ENCODE data around the gene NFIX.

The NFIX gene

DNA sequence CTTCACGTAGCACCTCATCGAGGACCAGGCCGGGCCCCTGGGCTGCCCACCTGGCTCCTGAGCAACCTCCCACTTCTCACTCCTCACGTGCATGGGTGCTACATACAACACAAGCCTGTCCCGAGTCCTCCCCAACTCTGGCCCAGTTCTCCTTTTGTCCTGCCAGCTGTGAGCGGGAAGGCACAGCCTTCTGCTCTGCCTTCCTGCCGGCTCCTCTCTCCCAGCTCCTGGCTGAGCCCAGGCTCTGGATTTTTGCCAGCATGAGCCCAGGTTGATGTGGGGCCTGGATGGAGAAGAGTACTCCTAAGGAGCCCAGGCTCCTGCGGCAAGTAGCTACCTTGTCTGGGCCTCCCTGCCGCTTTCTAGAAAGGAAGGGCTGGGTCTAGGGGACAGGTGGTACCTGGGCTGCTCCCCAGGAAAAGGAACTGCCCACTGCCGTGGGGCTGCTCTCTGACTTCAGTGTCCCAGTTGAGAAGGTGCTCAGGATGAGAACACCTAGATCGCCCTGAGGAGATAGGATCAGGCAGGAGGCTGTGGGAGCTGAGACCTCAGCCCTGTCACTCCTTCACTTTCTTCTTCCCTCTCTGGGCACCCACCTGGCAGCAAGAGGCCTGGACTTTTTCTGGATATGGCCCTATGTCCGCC is 83.7 kb downstream of the NFIX start:
- no peak for DNase-seq

DNA sequence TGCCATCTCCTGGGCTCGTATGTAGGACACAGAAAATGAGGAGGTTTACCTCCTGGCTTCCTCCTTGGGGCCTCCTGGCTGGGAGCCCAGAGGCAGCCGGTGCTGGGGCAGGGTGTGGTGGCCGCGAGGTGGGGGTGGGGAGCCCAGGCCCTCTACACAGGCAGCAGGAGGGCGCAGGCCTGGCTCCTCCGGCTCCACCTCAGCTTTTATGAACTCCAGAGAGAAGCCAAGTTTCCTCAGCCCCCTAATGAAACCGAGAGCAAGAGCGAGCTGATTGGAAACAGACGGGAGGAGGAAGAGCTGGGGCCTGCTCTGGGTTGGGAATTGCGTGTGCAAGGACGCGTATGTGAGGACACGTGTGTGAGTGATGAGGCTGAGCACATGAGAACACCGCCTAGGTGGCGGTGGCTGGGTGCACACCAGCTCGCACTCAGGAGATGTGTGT is 84.3 kb downstream of the NFIX start:
- no peak for DNase-seq

DNA sequence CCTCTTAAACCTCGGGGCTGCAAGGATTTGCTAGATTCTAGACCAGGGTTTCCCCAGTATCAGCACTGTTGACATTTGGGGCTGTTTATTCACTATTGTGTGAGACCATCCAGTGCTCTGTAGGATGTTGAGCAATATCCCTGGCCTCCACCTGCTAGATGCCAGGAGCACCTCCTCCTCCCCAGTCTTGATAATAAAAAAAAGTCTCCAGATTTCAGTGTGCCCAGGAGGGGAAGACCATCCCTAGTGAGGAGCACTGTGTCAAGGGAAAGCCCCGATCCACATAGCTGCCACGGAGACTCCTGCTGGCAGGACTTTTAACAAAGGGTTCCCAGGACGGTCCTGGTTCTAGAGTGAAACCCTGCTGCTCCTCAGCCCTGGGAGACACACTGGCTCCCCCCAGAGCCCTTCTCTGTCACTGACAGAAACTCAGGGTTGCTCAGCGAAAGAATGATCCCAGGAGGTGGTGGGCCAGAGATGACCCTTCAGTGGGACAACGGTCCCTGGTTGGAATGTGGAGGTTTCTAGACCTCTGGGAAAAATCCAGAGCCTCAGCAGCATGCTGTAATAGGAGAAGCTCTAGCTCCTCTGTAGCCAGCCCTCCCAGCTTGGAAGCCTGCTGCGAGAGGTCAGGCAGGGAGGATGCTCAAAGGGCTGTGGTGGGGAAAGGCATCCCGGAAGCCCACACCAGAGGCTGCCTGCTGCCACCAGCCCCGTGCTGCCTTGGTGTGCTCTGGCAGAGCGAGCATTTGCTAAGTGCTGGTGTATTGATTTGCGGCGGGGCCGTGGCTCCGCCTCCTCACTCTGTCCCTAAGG is 87.1 kb downstream of the NFIX start:
- DNase-seq = no peak

- DNase-seq = no peak
Measured at GRCh38 chr19:13083008-13083404, 87.7 kb downstream of the NFIX start.

- DNase-seq = no peak
Measured at GRCh38 chr19:13083627-13084026, 88.4 kb downstream of the NFIX start.

- no peak for DNase-seq
Measured at GRCh38 chr19:13085666-13086065, 90.4 kb downstream of the NFIX start.

- no peak for DNase-seq
Measured at GRCh38 chr19:13086341-13086740, 91.1 kb downstream of the NFIX start.

GRCh38 chr19:13087295-13087694 is 92.0 kb downstream of the NFIX start:
- DNase-seq = no peak

- no peak for DNase-seq
Measured at GRCh38 chr19:13087795-13088537, 92.7 kb downstream of the NFIX start.

- DNase-seq = peak; percentile 9
Measured at GRCh38 chr19:13089139-13089856, 94.0 kb downstream of the NFIX start.

GRCh38 chr19:13089857-13090507 is 94.7 kb downstream of the NFIX start:
- no peak for DNase-seq

DNA sequence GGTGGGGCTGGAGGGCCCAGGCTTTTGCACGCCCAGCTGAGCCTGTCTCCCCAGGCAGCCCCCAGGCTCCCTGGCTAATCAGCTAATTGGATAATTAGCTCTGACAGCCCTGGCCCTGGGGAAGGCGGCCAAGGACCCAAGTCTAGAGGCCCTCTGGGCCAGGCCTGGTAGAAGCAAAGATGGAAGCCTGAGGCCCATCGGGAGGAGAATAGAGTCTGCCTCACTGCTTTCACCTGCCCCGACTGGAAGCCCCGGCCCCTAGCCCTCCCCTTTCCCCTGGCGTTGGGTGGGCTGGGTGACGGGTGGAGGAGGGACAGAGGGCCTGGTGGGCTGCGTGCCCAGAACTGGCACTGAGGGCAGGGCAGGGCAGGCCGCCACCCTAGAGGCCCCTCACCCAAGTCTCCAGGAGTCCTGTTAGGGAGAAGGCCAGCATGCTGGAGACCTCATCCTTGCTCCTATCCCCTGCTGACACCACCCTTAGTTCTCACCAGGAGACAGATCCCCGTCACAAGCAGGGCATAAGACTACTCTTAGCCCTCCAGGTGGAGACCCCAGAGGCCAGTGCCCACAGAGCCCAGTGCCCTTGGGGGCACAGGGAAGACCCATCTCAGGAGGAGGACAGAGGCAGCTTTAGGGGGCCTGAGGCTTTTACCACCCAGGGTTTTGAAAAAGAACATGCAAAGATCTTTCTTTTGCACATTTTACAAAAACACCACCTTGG is 95.4 kb downstream of the NFIX start:
- DNase-seq = no peak

DNA sequence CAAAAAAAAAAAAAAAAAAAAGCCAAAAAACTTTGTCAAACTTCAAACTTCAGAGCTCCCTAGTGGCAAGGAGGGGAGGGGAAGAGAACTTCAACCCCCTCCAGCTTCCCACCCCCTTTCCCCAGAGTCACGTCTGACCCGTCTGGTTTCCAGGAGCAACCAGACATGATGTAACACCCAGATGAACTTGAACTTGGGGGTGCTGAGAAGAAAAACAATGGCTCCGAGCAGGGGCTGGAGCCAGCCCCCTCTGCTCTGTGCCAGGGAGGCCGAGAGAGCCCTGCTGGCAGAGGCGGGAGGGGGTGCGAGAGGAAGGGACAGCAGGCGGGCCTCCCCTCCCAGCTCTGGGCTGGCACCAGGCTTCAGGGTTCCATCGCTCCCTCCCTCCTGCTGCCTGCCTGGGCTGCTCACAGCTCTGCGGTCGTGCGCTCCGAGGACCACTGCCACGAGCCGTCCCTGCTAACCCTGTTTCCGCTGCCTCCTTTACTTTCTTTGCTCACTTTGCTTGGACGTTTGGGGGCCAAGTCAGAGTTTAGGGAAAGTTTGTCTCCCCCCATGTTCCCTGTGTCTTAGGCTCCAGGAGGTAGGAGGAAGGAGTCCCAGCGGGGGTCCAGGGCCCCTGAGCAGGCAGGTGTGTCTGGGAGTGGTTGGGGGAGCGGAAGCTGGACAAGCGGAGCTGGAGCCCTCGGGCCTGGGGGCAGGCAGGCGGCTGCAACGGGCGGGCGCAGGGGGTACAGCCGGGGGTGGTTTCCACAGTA is 96.3 kb downstream of the NFIX start:
- no peak for DNase-seq

DNA sequence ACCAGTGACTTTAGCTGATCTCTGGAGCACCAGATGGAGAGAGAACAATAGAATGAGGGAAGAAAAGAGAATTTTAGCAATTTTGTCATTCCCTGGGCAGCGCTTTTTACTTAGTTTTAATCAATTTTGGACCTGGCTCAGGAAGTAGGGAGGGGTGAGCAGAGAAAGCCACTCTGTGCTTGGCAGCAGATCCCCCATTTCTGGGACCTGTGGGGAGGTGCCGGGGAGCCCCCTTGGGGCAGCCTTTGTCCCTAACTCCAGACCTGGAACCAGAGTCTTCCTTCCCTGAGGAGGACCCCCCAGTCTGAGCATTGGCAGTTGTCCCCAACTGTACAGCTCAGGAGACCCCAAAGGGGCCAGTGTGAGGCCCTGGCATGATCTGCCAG is 96.9 kb downstream of the NFIX start:
- no peak for DNase-seq

GRCh38 chr19:13092606-13093235 is 97.4 kb downstream of the NFIX start:
- no peak for DNase-seq

DNA sequence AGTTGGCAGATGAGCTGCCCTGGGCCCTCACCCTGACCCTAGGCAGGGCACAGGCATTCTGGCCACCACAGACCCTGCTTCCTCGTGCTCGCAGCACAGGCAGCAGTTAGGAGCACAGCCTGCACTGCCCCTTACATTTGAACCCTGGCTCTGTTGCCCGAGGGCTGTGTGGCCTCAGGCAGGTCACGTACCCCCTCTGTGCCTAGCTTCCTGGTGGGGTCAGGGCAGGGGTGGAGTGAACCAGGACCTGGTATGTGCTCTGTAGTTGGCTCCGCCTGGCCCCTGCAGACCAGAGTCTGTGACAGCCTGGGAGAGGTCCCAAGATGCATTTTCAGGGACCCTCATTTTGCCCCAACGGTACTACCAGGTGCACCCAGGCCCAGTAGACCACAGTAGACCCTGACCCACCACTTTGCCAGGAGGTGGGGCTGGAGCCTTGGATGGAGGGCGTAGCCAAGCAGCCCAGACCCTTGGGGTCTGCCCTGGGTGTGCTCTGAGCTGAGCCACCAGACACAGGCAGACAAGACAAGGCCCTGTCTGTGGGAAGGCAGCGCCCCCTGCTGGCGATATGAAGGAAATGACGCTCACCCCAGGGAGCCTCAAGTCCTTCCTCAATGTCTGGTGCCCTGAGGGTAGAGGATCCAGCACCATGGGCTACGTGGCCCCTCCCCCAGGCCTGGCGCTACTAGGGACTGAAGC is 98.3 kb downstream of the NFIX start:
- DNase-seq = peak; percentile 58

DNA sequence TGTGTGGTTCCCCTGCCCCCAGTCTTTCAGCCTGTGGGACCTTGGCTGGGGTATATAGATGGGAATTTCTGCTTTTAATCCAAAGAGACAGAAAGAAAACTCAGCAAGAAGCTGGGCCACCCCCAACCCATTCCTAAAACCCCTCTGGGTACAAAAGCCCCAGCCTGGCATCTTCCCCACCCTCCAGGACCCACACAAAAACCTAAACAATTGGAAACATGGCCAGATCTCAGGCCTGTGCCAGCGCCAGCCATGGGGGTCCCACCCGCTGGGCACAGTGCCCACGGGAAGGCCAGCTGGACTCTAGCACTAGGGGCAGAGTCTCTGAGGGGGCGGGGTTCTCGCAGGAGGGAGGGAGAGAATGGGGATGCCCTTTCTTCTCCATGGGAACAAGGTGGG is 98.8 kb downstream of the NFIX start:
- DNase-seq = no peak

- no peak for DNase-seq
Measured at GRCh38 chr19:13094771-13095392, 99.6 kb downstream of the NFIX start.

DNA sequence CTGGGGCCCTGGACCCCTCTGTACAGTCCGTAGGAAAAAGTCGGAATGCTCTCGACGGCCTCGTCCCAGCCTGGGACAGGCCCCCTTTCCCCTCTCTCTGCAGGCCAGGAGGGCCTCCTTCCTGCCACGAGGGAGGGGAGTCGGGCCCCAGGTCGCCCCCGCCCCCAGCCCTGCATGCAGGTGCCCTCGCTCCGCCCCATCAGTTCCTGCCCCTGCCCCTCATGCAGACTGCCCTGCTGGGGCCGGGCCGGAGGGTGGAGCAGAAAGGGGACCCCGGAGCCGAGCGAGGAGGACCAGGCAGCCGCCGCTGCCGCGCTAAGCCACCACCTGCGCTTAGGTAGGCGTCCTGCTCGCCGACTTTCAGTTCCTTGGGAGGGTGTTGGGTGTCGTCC is 100.1 kb downstream of the NFIX start:
- DNase-seq = no peak

Data from NCI-H226 (cell line).